ENCODE data around the gene IMPG1.

Gene IMPG1

DNA sequence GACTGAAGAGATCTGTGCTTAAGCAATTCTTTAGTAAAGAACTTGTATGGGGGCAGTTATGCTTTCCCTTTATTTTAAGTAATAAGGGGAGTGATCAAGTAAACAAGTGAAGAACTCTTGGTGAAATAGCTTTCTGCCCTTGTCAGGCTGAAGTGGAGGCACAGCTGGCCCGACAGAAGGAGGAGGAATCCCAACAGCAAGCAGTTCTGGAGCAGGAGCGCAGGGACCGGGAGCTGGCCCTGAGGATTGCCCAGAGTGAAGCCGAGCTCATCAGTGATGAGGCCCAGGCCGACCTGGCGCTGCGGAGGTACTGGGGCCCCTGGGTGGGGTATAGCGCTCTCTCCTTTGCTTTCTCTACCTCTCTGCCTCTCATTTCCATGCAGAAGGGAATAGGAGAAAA lies 180.1 kb downstream of the IMPG1 start:
- DNase-seq: no peak

DNA sequence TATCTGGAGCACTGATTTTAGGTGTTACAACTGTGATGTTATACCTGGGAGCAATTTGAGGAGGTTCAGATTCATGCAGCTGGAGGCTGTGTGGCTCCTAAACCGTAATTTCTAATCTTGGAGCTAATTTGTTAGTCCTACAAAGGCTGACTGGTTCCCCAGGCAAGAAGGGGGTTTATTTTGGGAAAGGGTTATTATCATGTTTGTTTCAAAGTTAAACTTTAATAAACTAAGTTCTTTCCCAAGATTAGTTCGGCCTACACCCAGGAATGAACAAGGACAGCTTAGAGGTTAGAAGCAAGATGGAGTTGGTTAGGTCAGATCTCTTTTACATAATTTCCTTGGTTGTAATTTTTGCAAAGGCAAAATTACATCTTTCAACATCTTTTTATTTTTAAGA lies 187.6 kb downstream of the IMPG1 start:
- no peak for DNase-seq

DNA sequence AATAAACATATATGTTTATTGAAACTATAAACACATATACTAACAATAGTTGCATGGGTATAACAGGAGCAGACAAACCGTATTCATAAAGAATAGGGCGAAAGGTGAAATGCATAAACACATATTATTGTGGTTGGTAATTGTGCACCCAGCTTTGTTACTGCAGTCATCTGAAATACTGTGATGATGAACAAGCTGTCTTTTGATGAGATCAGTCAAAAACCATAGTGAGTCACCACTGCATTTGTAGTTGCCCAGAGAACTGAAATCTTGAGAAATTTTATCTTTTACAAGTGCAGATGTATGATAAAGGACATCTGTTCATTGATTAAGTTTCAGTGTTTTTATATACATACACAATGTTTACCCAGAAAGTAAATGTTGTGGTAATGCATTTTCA lies 189.7 kb downstream of the IMPG1 start:
- no peak for DNase-seq

DNA sequence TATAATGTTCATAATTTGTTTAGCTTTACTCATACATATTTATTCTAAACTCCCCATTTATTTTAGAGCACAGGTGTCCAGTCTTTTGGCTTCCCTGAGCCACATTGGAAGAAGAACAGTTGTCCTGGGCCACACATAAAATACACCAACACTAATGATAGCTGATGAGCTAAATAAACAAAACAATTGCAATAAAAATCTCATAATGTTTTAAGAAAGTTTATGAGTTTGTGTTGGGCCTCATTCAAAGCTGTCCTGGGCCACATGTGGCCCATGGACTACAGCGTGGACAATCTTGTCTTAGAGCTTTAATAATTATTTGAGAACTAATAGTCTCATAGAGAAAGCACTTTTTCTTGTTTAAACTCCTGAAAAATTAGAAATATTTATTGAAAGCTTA lies 192.2 kb downstream of the IMPG1 start:
- DNase-seq: no peak

DNA sequence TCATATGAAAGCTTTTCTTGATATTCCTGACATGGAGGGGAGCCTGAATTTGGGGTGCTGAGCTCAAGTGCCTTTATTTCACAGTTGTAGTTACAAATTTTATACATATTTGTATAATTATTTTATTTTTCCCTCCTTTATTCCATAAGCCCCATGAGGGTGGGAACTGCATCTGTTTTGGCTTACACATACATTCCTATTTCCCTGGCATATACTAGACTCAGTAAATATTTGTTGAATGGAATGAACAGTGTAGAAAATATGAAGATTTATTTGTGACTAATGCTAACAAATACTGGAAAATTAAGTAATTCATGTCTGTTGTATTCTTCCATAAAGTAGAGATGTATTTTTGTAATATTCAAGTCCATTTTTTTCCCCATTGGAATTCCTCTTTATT lies 196.3 kb downstream of the IMPG1 start:
- DNase-seq: no peak

DNA sequence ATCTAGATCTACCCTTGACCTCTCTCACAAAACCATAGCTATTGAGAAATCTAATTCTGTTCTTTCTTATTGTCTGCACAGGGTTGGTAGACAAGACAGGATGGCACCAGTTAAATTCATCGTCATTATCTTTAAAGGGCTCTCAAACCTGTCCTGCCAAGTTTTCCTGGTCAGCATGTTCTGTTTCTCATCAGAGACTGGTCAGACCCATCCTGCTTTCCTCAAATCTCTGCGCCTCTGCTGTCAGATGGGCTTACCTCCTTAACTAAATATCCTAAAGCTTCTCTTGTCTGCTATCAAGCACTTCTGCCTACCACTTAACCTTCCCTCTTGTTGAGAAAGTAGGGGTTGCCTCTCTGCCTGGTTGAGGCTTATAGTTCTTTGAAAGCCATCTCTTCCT lies 198.2 kb downstream of the IMPG1 start:
- DNase-seq: no peak

Data from NCI-H187 treated with DMSO at 0.1 percent for 48 hours (cell line).